Stimulated activated CD8-positive, alpha-beta memory T cell treated with anti-CD3 and anti-CD28 coated beads, Interleukin-2, amount 100 ng/mL, for 48 hours (primary cell): Measurements from ENCODE around the gene RALGPS2.
"Not testable (repeated sequence)": the region's sequence is repeated elsewhere in the genome, so short reads cannot be mapped to it uniquely, and the experiment has no call there.

Source experiments
- DNase-seq, 2 donors: peaks; one replicate each; pipeline ENCODE4 v3.0.0-alpha.2; 2020; ENCODE audit warnings: low read depth in 2 of 2

The RALGPS2 gene

DNA sequence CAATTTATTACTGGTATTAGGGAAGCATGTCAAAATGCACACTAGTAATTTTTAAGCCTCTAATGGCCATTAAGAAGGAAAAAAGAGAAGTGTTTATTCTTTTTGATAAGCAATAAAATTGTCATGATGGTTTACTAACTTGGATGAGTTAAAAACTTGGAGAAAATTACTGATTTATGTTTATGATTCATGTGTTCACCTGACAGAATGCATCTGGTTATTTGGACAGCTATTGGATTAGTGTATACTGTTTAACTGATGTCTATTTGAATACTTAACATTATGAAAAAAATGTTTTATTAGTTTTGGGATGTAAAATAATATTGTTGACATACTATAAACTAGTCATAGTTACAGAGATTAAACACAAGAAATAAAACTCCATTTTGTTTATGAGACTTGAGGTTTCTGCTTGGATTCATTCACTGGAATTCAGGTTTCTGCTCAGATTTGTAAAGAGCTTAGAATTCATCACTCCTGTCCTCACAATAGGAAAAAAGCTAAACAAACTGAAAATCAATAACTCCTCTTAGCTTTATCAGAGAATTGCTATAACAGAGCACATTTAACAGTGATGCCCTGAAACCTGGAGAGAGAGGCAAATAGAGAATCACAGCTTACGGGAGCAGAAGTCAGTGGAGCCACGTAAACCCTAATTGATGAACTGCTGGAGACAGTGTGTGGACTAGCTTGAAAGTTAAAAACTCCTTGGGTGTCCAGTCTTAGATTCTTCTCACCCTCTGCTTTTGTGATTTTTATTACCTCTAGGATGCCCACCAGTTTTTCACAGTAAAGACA lies 56.7 kb downstream of the RALGPS2 start:
- no peak for DNase-seq

GRCh38 chr1:178784131-178784536 lies 59.1 kb downstream of the RALGPS2 start:
- no peak for DNase-seq

GRCh38 chr1:178792394-178792793 lies 67.3 kb downstream of the RALGPS2 start:
- no peak for DNase-seq

- DNase-seq, result no peak
Observed at GRCh38 chr1:178796013-178796412, 71.0 kb downstream of the RALGPS2 start.

DNA sequence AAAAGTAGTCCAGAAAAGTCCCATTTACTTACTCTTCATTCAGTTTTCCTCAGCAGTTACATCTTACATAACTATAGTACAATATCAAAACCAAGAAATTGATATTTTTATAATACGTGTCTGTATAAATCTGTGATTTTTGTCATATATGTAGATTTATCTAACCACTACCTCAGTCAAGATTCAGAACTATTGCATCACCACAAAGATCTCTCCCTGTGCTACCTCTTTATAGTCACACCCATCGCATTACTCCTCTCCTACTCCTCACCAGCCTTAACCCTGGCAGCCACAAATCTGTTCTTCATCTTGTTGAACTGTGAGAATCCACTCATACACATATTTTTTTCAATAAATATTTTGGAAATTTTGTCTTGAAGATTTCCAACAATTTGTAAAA lies 72.5 kb downstream of the RALGPS2 start:
- DNase-seq, result no peak

GRCh38 chr1:178798232-178798861 lies 73.3 kb downstream of the RALGPS2 start:
- no peak for DNase-seq

- no peak for DNase-seq
Observed at GRCh38 chr1:178802873-178803272, 77.8 kb downstream of the RALGPS2 start.

DNA sequence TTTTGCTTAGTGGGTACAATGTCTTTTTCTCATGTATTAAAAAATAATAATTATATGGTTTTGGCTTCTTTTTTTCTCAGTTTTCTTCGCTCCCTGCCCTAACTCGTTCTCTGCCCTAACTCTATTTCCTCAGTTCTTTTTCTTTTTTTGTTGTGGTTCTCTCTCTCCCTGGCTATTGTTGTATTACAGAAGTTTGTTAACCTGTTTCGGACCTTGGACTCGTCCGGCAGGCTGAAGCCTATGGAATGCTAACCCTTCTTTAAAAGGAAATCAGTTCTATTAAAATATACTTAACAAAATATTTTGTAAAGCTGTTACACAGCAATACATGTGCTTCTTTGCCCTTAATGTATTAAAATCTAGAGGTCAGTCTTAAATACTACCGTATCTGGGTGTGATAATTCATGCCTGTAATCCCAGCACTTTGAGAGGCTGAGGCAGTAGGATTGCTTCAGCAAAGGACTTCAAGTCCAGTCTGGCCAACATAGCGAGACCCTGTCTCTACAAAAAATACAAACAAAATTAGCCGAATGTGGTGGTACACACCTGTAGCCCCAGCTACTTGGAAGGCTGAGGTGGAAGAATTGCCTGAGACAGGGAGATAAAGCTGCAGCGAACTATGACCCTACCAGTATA lies 81.7 kb downstream of the RALGPS2 start:
- no peak for DNase-seq

DNA sequence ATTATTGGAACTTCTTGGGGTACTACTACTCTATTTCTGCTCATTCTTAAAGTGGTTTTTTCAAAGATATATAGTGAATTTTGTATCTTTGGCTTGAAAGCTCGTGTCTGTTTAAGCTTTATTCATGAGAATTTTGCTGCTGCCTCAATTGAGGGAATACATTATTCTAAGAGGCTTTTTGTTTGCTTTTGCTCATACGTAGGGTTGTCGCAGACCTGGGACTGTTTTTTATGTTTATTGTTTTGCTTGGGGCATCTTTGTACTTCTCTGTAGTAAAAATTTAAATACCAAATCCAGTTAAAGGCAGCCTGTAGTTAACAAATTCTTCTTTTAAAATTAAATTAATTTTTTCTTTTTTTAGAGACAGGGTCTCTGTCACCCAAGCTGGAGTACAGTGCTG lies 83.5 kb downstream of the RALGPS2 start:
- no peak for DNase-seq

DNA sequence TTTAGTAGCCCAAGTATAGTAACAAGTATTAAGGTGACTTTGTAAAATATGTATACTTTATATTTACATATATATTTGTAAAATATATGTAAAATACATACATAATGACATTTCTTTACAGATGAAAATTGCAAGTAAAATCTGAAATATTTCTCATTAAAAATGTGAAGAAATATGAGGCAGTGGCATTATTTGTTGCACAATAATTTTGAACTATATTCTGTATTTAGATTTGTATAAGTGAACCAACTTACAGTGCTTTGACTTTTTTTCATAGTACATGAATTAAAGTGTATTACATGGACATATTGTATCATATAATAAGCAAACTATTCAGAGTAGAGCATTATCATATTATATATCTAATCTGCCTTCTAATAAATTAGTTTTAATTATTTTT lies 85.5 kb downstream of the RALGPS2 start:
- DNase-seq, result no peak

DNA sequence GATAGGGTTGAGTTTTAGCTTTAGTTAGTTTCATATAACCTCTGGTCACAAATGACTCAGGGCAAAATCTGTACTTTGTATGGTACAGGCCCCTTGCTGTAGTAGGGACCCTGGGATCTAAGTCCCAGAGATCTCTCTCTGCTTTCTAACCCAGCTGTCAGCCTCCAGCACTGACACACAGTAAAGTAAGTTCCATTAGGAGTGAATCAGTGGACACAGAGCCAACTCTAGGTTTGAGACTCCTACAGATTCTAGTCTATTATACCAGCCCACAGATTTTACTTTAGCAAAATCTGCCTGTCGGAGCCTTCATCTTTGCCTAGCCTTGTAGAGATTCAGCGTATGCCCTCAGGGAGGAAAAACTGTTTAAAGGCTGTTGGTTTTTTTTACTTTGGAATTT lies 93.4 kb downstream of the RALGPS2 start:
- DNase-seq, result no peak

DNA sequence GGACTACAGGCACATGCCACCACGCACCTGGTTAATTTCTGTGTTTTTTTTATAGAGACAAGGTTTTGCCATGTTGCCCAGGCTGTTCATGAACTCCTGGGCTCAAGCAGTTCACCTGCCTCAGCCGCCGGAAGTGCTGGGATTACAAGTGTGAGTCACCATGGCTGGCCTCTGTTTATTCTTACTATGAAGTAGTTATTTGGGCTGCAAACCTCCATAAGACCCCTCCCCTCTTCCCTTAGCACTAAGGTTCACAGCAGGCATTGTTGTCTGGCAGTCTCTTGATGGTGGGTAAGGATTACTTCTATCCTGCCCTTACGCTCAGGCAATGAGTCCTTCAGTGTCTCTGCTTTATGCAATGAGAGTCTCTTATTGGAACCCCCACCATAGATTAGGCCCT lies 94.1 kb downstream of the RALGPS2 start:
- DNase-seq, result no peak

DNA sequence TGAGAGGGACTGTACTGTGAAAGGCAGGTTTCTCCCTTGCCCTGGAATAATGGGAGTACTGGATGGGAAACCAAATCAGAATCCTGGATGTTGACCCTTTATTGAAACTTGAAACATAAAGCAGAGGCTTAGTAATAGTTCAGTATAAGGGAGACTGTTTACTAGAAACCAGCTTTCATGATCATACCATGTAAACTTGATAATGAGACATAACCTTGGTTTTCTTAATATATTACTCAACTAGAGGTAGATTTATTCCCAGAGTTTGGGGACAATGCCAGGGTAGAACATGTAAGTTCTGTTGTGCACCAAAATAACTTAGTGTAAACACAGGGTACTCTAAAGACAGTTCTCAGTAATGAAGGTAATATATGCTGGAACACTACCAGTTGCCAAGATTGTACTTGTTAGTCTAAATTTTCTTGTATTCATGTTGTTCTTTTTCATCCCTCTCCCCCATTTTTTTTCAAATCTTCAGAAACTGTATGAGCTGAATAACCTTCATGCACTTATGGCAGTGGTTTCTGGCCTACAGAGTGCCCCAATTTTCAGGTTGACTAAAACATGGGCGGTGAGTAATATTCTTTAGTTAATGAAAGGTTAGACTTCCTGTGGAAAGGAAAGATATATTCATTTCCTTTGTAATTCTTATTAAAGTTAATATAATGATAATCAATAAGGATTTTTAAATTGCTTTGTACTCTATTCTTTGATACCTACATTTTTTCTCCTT lies 96.3 kb downstream of the RALGPS2 start:
- no peak for DNase-seq

- DNase-seq, result no peak
Observed at GRCh38 chr1:178825167-178825566, 100.1 kb downstream of the RALGPS2 start.

- DNase-seq, result no peak
Observed at GRCh38 chr1:178844436-178844835, 119.4 kb downstream of the RALGPS2 start.

- DNase-seq, result no peak
Observed at GRCh38 chr1:178846306-178846705, 121.3 kb downstream of the RALGPS2 start.

GRCh38 chr1:178847396-178847849 lies 122.4 kb downstream of the RALGPS2 start:
- no peak for DNase-seq

- not testable (repeated sequence) for DNase-seq
Observed at GRCh38 chr1:178847919-178848318, 122.9 kb downstream of the RALGPS2 start.

DNA sequence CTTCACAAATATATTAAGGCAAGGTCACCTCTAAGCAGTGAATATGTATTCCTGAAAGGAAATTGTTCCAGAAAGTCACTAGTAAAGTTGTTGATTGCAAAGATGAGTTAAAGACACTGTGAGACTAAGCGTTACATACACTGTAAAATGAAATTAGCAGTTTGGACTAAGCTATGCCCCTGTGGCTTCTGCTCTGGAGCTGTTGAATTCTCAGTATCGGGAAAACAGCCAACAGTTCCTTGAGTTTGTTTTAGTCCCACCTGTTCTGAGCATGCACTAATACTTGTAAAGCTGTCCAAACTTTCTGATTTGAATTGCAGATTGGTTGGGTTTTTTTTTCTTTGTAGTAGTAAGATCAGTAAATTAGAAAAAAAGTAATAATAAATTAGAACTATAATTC lies 124.9 kb downstream of the RALGPS2 start:
- DNase-seq, result no peak

GRCh38 chr1:178857126-178857525 lies 132.1 kb downstream of the RALGPS2 start:
- DNase-seq, result no peak

DNA sequence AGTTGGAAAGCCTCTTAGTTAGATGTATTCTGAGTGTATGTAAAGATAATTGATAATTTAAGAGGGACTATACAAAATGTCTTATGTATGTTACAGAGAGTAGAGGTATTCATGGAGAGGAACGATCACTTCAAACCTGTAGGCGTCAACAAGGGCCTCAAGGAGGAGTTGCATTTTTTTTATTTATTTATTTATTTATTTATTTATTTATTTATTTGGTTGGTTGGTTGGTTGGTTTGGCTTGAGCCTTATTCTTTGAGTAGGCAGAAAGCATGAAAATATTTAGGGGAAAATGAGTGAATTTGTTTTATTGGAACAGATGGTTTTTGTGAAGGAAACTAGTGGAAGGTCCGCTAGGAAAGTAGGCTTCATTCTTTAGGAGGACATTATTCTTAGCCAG lies 137.4 kb downstream of the RALGPS2 start:
- DNase-seq, result no peak

DNA sequence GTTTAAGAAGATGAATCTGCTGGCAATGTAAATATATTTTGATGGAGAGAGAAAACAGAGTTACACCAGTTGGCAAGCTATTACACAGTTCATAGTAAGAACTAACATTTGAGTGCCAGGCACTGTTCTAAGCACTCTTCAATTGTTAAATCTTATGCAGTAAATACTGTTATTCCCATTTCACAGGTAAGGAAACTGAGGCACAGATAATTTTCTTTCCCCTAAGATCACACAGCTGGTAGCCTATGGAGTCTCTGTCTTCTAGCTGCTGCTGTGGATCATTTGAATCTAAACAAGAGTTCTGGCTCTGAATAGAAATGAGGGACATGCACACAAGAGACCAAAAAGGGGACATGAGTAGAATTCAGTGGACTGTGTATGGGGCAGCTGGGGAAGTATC lies 137.8 kb downstream of the RALGPS2 start:
- DNase-seq, result no peak
